HepG2 (cell line): ENCODE data around the gene AADAT.

ENCODE experiments used
- CTCF ChIP-seq: sonication (generic); formaldehyde crosslinking; IDR thresholded peaks from 2 replicates; pipeline ENCODE4 v1.5.0; 2020; ENCODE audit warnings: mild to moderate bottlenecking, missing genetic modification reagents, moderate library complexity
- FOXM1 ChIP-seq: sonication (generic); formaldehyde crosslinking; IDR thresholded peaks from 2 replicates; pipeline ENCODE4 v1.5.0; 2020; ENCODE audit warnings: missing genetic modification reagents
- HMGXB4 ChIP-seq, 2 experiments: sonication (generic) in 1 of 2; formaldehyde crosslinking in 1 of 2; IDR thresholded peaks; 2 replicates each; pipeline versions ENCODE4 v1.4.0 to v1.6.1; 2018 to 2020; ENCODE audit warnings: missing genetic modification reagents in 2 of 2, borderline replicate concordance in 1 of 2, low read depth in 1 of 2, mild to moderate bottlenecking in 1 of 2, missing biosample characterization in 1 of 2
- KDM4B ChIP-seq: sonication (generic); formaldehyde crosslinking; IDR thresholded peaks from 2 replicates; pipeline ENCODE4 v1.4.0; 2020; ENCODE audit warnings: missing genetic modification reagents
- POLR2A ChIP-seq, 2 experiments: IDR thresholded peaks; 2 replicates each; pipeline ENCODE4 v1.6.1; 2011; ENCODE audit warnings: low read depth in 2 of 2, low read length in 2 of 2, mild to moderate bottlenecking in 1 of 2, moderate library complexity in 1 of 2; ENCODE audit not compliant: insufficient read depth in 1 of 2
- POLR2AphosphoS5 ChIP-seq: IDR thresholded peaks from 2 replicates; pipeline ENCODE4 v1.6.1; 2012; ENCODE audit warnings: low read depth, low read length
- SMC3 ChIP-seq: IDR thresholded peaks from 2 replicates; pipeline ENCODE4 v1.6.1; 2011; ENCODE audit warnings: low read length, improper control_type of control experiment
- SNAPC4 ChIP-seq: sonication (generic); formaldehyde crosslinking; IDR thresholded peaks from 2 replicates; pipeline ENCODE4 v1.4.0; 2020; ENCODE audit warnings: mild to moderate bottlenecking, missing genetic modification reagents
- SOX6 ChIP-seq, 2 experiments: fragments of 450-650 bp in 1 of 2; sonication (generic) in 1 of 2; formaldehyde crosslinking in 1 of 2; IDR thresholded peaks; 2 replicates each; pipeline versions ENCODE4 v1.4.0 to v1.6.1; 2017 to 2020; ENCODE audit warnings: antibody characterized with exemption in 1 of 2, mild to moderate bottlenecking in 1 of 2, missing genetic modification reagents in 1 of 2
- SUZ12 ChIP-seq: fragments of 150-350 bp; IDR thresholded peaks from 2 replicates; pipeline ENCODE4 v1.6.1; 2014; ENCODE audit warnings: low read depth, low read length
- USF2 ChIP-seq, 2 experiments: sonication (generic) in 1 of 2; formaldehyde crosslinking in 1 of 2; IDR thresholded peaks; 2 replicates each; pipeline versions ENCODE4 v1.5.1 to v1.6.1; 2011 to 2020; ENCODE audit warnings: borderline replicate concordance in 1 of 2, low read depth in 1 of 2, low read length in 1 of 2, mild to moderate bottlenecking in 1 of 2, missing genetic modification reagents in 1 of 2, moderate library complexity in 1 of 2
- ZNF784 ChIP-seq: sonication (generic); formaldehyde crosslinking; IDR thresholded peaks from 2 replicates; pipeline ENCODE4 v1.5.1; 2020; ENCODE audit warnings: missing genetic modification reagents, mild to moderate bottlenecking, borderline replicate concordance

- TF ChIP-seq SMC3 (no peak), HMGXB4 (CRISPR knock-in tag; IDR thresholded peaks at IDR 0.05; ENCODE audit: borderline replicate concordance in 1 of 2, low read depth in 1 of 2) (no peak), CTCF (no peak), POLR2AphosphoS5 (no peak), FOXM1 (CRISPR knock-in tag) (no peak), SUZ12 (no peak), SOX6 (IDR thresholded peaks at IDR 0.05) (no peak), SOX6 (CRISPR knock-in tag; IDR thresholded peaks at IDR 0.05) (no peak), USF2 (IDR thresholded peaks at IDR 0.05; ENCODE audit: low read depth, low read length) (no peak), USF2 (CRISPR knock-in tag; IDR thresholded peaks at IDR 0.05; ENCODE audit: borderline replicate concordance) (no peak), SNAPC4 (CRISPR knock-in tag) (no peak), POLR2A (IDR thresholded peaks at IDR 0.05; ENCODE audit: insufficient read depth in 1 of 2, low read depth in 2 of 2, low read length in 2 of 2) (no peak), ZNF784 (CRISPR knock-in tag) (no peak), KDM4B (CRISPR knock-in tag) (no peak)
Observed at GRCh38 chr4:170030121-170030520, 59.6 kb downstream of the AADAT start.
